Measurements from ENCODE around the gene EPHA1. TPM values are rescaled to one million over a fixed set of nuclear protein-coding genes. Genes with fewer than 3 reads are reported as not detected.

EPHA1 gene
- total RNA-seq: 10 to 100 TPM; 12.0 to 21.0 TPM
- polyA plus RNA-seq: 10 to 100 TPM; 10.3 to 10.7 TPM

DNA sequence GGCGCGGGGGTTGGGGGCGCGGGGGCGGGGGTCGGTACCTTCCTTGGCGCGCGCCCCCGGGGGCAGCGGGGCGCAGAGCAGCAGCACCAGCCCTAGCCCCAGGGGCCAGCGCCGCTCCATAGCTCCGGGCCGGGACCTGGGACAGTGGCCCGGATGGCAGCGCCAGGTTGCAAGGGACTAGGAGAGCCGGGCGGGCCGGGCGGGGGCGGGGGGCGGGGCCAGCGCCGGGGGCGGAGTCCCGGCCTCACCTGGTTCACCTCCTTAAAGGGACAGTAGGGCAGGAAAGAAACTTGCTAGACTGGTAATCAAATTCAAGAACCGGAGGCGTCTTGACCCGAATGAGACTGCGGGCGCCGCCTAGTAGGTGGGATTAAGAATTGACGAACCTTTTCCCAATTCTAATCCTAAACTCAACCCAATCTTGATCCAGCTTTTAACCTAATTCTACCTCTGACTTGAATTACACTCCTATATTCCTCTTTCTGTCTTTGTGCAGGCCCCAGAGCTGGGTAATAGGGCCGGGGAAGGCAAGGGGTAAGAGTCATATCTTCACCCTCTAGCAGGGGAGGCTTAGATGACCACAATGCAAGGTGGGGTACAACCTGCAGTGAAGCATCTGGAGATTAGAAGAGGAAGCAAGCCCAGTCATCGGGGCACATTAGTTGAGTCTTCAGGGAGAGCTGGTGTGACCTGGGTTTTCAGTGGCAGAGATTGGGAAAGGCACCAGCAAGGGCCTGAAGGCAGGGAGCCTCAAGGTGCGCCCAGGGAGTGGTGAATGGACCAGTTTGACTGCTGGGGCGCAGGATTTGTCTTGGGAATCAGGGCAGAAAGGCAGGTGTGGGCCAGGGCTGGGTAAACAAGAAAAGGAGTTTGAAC is at the start of gene EPHA1:
Gene EPHA1 (minus strand): TSS at position 171 of the 876 bp plus-strand sequence. CDS start 51 bp downstream, at position 120.
- peak within 1 kb of the TSS in 1 of 2 donors; percentile 45 for H3K27ac ChIP-seq (ENCODE audit: low read depth in 1 of 2, low read length in 2 of 2)
- WGBS: 7% methylated on average over 39 of the region's 39 CpGs
- no peaks in the 10 kb centered on the region for H3K9me3 ChIP-seq (ENCODE audit: control insufficient read depth in 4 of 4, low read length in 3 of 4)
- peaks cover 6 to 38% (median 34%) of the 10 kb centered on the region in 4 donors for H3K4me1 ChIP-seq (ENCODE audit: control insufficient read depth in 4 of 4, insufficient read depth in 4 of 4, low read length in 3 of 4)
- no peak within 1 kb of the TSS for H3K9ac ChIP-seq (ENCODE audit: low read depth in 1 of 2, low read length in 2 of 2)
- H3K36me3 ChIP-seq (ENCODE audit: control insufficient read depth in 4 of 4, insufficient read depth in 3 of 4, low read depth in 1 of 4, low read length in 3 of 4): no peaks in the 10 kb centered on the region
- TF ChIP-seq REST (IDR thresholded peaks at IDR 0.05) (no peak), RAD21 (IDR thresholded peaks at IDR 0.05) (peak; percentile 39 to 55)
- TF ChIP-seq, protein P1, sequence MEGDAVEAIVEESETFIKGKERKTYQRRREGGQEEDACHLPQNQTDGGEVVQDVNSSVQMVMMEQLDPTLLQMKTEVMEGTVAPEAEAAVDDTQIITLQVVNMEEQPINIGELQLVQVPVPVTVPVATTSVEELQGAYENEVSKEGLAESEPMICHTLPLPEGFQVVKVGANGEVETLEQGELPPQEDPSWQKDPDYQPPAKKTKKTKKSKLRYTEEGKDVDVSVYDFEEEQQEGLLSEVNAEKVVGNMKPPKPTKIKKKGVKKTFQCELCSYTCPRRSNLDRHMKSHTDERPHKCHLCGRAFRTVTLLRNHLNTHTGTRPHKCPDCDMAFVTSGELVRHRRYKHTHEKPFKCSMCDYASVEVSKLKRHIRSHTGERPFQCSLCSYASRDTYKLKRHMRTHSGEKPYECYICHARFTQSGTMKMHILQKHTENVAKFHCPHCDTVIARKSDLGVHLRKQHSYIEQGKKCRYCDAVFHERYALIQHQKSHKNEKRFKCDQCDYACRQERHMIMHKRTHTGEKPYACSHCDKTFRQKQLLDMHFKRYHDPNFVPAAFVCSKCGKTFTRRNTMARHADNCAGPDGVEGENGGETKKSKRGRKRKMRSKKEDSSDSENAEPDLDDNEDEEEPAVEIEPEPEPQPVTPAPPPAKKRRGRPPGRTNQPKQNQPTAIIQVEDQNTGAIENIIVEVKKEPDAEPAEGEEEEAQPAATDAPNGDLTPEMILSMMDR (IDR thresholded peaks at IDR 0.05; ENCODE audit: low read depth, low read length, missing input control): peak; percentile 15
- peak; percentile 66 for DNase-seq (ENCODE audit: low spot score)
- H3K4me3 ChIP-seq (ENCODE audit: low read depth in 1 of 3, low read length in 3 of 3): peak within 1 kb of the TSS; percentile 11 to 75 (median 70)
- H3K27me3 ChIP-seq (ENCODE audit: control insufficient read depth in 4 of 4, insufficient read depth in 4 of 4, low read length in 3 of 4): no peaks in the 10 kb centered on the region

- 82% methylated on average over 3 of the region's 3 CpGs for WGBS
- H3K4me1 ChIP-seq (ENCODE audit: control insufficient read depth in 4 of 4, insufficient read depth in 4 of 4, low read length in 3 of 4): no peaks in the 10 kb centered on the region
- no peak overlapping the region for H3K4me3 ChIP-seq (ENCODE audit: low read depth in 1 of 3, low read length in 3 of 3)
- no peak for DNase-seq (ENCODE audit: low spot score)
- no peaks in the 10 kb centered on the region for H3K27me3 ChIP-seq (ENCODE audit: control insufficient read depth in 4 of 4, insufficient read depth in 4 of 4, low read length in 3 of 4)
- no peaks in the 10 kb centered on the region for H3K36me3 ChIP-seq (ENCODE audit: control insufficient read depth in 4 of 4, insufficient read depth in 3 of 4, low read depth in 1 of 4, low read length in 3 of 4)
- no peak overlapping the region for H3K9ac ChIP-seq (ENCODE audit: low read depth in 1 of 2, low read length in 2 of 2)
- H3K9me3 ChIP-seq (ENCODE audit: control insufficient read depth in 4 of 4, low read length in 3 of 4): no peaks in the 10 kb centered on the region
- H3K27ac ChIP-seq (ENCODE audit: low read depth in 1 of 2, low read length in 2 of 2): no peak overlapping the region
- no peak for TF ChIP-seq NR2F2 (IDR thresholded peaks at IDR 0.05)
- TF ChIP-seq HNF4A (conservative IDR thresholded peaks at IDR 0.05): no peak
- no peak for TF ChIP-seq JUND (IDR thresholded peaks at IDR 0.05)
- TF ChIP-seq, protein P2, sequence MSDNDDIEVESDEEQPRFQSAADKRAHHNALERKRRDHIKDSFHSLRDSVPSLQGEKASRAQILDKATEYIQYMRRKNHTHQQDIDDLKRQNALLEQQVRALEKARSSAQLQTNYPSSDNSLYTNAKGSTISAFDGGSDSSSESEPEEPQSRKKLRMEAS (IDR thresholded peaks at IDR 0.05): no peak
- TF ChIP-seq, protein P3, sequence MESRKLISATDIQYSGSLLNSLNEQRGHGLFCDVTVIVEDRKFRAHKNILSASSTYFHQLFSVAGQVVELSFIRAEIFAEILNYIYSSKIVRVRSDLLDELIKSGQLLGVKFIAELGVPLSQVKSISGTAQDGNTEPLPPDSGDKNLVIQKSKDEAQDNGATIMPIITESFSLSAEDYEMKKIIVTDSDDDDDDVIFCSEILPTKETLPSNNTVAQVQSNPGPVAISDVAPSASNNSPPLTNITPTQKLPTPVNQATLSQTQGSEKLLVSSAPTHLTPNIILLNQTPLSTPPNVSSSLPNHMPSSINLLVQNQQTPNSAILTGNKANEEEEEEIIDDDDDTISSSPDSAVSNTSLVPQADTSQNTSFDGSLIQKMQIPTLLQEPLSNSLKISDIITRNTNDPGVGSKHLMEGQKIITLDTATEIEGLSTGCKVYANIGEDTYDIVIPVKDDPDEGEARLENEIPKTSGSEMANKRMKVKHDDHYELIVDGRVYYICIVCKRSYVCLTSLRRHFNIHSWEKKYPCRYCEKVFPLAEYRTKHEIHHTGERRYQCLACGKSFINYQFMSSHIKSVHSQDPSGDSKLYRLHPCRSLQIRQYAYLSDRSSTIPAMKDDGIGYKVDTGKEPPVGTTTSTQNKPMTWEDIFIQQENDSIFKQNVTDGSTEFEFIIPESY (IDR thresholded peaks at IDR 0.05): no peak
- TF ChIP-seq, protein P4, sequence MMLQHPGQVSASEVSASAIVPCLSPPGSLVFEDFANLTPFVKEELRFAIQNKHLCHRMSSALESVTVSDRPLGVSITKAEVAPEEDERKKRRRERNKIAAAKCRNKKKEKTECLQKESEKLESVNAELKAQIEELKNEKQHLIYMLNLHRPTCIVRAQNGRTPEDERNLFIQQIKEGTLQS (IDR thresholded peaks at IDR 0.05): no peak
- TF ChIP-seq TAF1 (conservative IDR thresholded peaks at IDR 0.05): no peak
- no peak for TF ChIP-seq REST (IDR thresholded peaks at IDR 0.05)
- no peak for TF ChIP-seq RAD21 (IDR thresholded peaks at IDR 0.05)
- TF ChIP-seq GABPA (IDR thresholded peaks at IDR 0.05 in 1 of 2, conservative IDR thresholded peaks at IDR 0.05 in 1 of 2): no peak
- TF ChIP-seq FOXA2 (IDR thresholded peaks at IDR 0.05): no peak
- TF ChIP-seq, protein P1 (IDR thresholded peaks at IDR 0.05; ENCODE audit: low read depth, low read length, missing input control): no peak
- TF ChIP-seq SP1 (IDR thresholded peaks at IDR 0.05): no peak
- TF ChIP-seq RXRA (IDR thresholded peaks at IDR 0.05): no peak
- TF ChIP-seq YY1 (IDR thresholded peaks at IDR 0.05): no peak
- no peak for TF ChIP-seq EGR1 (IDR thresholded peaks at IDR 0.05; ENCODE audit: low read depth in 2 of 2)
These were observed 49.6 kb upstream of the EPHA1 start for GRCh38 chr7:143458263-143458662.
